HG02798 (cell line): Measurements from ENCODE around the gene GAS2L1.
A peak's percentile ranks its signal among the peaks of the same experiment; 100 is the strongest.

Source experiments
- ATAC-seq: cut with Tn5 transposase; IDR thresholded peaks from one replicate; pipeline ENCODE4 v1.9.1; 2021; ENCODE audit warnings: mild to moderate bottlenecking; ENCODE audit not compliant: unreplicated experiment, poor library complexity

GAS2L1 gene

DNA sequence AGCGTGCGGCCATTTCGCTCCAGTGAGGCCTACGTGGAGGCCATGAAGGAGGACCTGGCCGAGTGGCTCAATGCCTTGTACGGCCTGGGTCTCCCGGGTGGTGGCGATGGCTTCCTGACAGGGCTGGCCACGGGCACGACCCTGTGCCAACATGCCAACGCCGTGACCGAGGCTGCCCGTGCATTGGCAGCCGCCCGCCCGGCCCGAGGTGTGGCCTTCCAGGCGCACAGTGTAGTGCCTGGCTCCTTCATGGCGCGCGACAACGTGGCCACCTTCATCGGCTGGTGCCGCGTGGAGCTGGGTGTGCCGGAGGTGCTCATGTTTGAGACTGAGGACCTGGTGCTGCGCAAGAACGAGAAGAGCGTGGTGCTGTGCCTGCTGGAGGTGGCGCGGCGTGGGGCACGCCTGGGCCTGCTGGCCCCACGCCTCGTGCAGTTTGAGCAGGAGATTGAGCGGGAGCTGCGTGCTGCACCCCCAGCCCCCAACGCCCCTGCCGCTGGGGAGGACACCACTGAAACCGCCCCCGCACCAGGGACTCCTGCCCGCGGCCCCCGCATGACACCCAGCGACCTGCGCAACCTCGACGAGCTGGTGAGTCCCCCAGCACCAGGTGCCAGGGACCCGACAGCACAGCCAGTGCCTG is 1.8 kb downstream of the GAS2L1 start:
- no peak for ATAC-seq

- no peak for ATAC-seq
Measured at GRCh38 chr22:29308791-29309262, 2.4 kb downstream of the GAS2L1 start.

- no peak for ATAC-seq
Measured at GRCh38 chr22:29309332-29310064, 3.0 kb downstream of the GAS2L1 start.

DNA sequence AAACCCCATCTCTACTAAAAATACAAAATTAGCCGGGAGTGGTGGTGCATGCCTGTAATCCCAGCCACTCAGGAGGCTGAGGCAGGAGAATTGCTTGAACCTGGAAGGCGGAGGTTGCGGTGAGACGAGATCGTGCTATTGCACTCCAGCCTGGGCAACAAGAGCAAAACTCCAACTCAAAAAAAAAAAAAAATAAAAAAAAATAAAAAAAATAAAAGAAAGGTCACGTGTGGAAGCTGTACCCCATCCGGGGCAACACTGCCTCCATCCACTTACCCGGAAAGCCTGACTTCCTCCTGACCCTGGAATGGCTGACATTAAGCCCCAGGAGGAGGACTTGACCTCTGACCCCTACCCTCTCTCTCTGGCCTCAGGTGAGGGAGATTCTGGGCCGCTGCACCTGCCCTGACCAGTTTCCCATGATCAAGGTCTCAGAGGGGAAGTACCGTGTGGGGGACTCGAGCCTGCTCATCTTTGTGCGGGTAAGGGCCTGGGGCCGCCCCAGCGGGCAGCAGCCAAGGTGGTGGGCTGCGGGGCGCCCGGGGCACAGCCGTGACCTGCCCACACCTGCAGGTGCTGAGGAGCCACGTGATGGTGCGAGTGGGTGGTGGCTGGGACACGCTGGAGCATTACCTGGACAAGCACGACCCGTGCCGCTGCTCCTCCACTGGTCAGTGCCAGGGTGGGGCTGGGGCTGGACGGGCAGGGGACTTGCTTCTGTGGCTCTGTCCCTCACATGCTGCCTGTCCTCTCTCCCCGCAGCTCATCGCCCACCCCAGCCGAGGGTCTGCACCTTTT is 3.8 kb downstream of the GAS2L1 start:
- no peak for ATAC-seq

DNA sequence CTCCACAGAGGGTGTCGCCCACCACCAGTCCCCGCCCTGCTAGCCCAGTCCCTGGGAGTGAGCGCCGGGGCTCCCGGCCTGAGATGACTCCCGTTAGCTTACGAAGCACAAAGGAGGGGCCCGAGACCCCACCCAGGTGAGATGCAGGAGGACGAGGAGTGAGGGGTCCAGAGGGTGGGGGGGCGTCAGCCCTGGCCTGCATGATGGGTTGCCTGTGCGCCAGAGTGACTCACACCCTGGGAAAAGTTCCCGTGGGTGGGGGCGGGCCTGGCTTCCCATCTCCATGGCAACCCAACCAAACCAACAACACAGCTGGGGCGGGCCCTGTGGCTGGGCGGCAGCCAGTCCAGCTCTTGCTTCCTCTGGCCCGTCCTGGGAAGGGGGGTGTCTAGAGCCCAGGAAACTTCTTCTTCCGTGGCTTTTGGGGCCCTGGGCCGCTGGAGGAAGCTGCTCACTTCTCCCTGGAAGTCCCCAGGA is 4.5 kb downstream of the GAS2L1 start:
- ATAC-seq, result peak; percentile 40

- no peak for ATAC-seq
Measured at GRCh38 chr22:29311464-29312217, 5.2 kb downstream of the GAS2L1 start.

DNA sequence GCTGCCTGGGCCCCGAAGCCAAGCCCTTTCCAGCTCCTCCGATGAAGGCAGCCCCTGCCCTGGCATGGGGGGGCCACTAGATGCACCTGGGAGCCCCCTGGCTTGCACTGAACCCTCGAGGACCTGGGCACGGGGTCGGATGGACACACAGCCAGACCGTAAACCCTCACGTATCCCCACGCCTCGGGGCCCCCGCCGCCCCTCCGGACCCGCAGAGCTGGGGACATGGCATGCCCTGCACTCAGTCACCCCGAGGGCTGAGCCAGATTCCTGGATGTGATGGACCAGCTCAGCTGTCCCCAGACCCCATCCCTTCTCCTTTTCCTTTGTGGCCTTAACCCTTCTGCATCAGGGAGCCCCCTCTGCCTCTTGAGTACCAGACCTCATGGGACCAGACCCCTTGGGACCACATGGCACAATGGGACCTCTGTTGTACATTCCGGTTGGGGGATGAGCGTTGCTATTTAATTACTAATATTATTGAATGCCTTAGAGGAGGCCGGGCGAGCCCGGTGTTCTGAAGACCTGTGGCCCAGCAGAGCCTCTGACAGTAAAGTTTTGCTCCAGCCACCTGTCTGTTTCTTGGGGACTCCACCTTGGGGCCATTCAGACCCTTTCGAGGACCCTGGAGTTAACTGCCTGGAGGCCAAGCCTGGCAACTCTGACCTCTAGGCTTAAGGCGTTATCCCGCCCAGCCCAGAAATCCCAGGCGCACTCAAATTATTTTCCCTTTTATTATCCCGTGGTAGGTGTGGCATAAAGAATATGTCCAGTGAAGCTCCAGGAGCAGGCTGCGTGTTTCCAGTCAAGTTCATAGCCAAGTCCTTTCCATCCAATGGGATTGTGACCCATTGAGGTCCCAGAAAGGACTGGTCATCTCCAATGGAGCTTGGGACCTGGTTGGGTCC is 6.0 kb downstream of the GAS2L1 start:
- ATAC-seq, result no peak

- no peak for ATAC-seq
Measured at GRCh38 chr22:29313126-29313575, 6.7 kb downstream of the GAS2L1 start.

DNA sequence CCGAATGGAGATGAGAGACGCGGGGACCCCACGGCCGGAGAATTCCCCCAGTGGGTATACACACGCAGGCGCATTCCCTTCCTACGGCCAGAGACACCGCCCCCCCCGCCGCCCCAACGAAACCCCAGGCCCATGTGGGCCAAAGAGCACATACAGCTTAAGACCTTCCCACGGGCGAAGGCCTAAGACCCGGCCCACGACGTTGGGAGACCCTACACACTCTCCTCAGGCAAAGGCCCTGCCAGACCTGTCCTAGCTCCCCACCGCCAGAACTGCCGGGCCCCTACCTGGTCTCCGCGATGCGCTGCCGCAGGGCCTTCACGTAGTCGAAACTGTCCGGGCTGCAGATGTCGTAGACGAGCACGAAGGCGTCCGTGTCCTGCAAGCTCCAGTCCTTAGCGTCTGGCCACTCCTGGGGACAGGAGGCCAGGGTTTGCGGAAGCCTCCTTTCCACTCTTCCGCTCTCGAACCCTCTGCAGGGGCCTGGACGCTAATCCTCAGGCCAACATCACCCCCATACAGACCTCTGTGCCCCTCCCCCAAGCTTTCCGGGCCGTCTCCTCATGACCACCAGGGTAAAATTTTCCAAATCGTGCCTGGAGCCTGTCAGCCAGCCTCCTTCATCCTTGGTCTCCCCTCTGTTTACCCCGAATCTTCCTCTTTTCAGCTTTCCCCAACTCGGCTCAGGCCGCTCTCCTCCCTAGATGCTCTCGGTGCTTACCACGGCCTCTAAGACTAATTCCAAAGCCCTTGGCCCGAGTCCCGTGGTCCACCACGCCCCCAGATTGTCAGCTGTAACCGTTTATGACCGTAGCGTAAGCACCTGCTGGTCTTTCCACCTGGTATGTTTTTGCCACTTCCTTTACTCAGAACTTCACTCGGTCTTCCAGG is 7.4 kb downstream of the GAS2L1 start:
- ATAC-seq, result no peak

DNA sequence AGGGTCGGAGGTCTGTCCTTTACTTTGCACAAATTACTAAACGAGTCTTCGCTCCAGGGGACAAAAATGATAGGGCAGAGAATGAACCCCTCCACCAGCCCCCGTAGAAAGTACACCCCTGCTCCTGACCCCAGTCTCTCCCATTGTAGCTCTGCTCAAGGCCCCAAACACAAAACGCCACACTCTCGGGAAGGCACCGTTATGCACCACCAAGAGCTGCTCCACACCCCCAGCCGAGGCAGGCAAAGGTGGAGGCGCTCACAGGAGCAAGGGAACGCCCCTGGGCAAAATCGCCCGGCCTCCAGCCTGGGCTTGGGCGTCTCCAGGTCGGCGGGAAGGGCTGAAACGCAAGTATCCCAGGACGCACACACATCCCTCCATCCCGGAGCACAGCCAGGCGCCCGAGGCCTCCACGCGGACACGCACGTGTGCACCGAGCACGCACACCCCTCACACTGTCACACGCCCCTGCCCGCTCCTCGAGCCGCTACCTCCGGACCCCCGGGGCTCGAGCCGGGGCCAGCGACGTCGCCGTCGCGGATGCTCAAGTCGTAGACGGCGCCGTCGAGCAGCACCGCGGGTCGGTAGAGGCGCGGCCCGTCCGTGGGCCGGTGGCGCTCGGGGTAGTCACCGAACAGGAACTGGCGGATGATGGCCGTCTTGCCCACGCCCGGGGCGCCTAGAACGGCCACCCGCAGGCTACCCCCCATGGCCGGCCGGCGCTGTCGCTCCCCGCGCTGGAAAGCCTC is 8.3 kb downstream of the GAS2L1 start:
- no peak for ATAC-seq

DNA sequence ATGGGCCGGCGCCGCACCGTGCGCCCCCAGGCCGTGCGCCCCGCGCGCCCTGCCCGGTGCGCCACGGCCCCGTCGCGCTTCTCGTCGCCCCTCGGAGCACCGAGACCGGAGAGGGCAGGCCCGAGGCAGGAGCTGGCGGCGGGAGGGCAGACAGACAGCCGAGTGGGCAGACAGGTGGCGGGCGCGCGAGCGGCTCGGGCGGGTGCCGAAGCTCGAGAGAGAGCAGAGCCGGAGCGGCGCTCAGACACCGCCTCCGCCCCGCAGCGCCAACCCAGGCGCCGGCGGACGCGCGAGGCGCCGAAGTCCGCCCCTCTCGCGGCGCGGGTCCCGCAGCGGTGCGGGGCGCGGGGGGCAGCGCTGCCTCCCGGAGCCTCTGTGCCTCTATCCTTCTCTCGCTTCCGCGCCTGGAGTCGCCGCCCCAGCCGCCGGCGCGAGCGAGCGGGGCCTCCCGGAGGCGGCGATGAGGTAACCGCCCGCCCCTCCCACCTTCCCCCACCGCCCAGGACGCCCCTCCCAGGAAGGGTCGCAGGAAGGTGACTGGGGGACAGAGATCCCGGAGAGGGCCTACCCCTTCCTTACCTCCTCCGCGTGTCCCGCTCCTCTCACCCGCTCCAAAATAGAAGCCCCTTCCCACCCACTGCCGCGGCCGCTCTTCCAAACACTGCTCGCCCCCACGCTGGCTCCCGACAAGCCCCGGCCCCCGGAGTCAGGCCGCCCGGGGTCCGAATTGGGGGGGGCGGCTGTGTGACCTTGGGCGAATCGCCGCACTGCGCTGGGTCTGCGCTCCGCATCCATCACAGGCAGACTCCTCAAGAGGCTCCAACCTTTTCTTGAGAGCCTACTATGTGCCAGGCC is 9.1 kb downstream of the GAS2L1 start, which contains the start of gene RASL10A:
TSS of gene RASL10A (minus strand) at position 412 of the 855 bp plus-strand sequence. CDS start 451 bp downstream, outside the sequence.
- ATAC-seq, result no peak

- no peak for ATAC-seq
Measured at GRCh38 chr22:29316141-29316828, 9.8 kb downstream of the GAS2L1 start.

DNA sequence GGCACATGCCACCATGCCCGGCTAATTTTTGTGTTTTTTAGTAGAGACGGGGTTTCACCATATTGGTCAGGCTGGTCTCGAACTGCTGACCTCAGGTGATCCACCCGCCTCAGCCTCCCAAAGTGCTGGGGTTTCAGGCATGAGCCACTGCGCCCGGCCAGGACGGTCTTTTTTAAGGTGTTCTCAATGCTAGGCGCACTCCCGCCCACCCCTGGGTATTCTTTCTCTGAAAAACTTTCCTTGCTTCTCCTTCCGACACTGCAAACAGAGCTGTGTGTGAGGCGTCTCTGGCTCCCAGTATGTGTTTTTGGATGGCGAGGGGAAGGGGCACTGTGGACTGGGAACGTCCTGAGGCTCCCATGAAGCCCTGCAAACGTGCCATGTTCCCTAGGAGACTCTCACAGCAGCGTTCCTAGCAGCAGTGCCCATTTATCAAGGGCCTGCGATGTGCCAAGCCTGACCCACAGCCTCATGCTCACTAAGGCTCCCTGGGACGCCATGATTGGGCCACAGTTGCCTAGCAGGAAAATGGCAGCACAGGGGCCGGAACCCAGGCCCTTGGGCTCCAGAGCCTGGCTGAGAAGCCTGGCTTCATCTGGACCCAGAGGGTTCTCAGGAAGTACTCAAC is 11.5 kb downstream of the GAS2L1 start:
- no peak for ATAC-seq

DNA sequence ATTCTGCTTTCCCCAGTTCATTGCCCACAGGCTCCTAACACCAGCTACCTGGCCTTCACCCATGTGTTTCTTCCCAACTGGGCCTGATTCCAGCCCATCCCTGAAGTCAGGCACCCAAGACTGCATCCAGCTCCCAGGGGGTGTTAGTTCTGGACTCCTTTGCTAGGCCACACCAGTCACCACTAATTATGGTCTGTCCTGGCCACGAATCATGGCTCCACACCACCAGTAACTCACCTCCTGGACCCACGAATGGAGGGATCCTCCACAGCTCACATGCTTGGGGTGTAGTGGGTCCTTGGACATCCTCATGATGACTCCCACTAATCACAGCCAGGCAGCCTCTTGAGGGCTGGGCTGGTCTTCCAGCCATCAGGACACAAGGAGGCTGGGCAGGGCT is 12.6 kb downstream of the GAS2L1 start:
- no peak for ATAC-seq

DNA sequence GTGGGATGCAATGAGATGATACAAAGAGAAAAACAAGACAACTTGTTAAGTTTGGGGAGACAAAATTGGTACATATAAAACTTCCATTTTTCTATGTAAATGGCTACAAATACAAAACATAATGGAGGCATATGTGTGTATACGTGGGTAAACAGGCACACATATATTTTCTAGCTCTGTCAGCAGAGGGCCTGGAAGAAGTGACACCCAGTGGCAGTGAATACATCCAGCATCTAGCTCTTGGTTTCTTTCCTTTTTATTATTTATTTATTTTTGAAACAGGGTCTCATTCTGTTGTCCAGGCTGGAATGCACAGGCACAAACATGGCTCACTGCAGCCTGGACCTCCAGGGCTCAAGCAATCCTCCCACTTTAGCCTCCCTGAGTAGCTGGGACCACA is 14.1 kb downstream of the GAS2L1 start:
- ATAC-seq, result no peak
